ENCODE measurements around the gene MLH3.

The MLH3 gene

DNA sequence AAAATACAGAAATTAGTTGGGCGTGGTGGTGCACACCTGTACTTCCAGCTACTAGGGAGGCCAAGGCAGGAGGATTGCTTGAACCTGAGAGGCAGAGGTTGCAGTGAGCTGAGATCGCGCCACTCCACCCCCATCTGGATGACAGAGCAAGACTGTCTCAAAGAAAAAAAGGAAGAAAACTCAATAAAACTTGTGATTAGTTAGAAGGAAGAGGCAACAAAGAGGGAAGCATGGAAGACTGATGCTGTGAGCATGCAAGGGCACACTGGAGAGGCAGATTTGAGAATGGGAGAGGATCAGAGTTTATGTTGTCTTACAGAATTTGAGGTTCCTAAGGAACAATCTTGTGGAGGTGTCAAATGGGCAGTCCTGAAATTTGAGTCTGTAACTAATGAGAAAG lies 15.4 kb upstream of the MLH3 start:
- no peak for DNase-seq (ENCODE audit: low read depth in 3 of 3)

DNA sequence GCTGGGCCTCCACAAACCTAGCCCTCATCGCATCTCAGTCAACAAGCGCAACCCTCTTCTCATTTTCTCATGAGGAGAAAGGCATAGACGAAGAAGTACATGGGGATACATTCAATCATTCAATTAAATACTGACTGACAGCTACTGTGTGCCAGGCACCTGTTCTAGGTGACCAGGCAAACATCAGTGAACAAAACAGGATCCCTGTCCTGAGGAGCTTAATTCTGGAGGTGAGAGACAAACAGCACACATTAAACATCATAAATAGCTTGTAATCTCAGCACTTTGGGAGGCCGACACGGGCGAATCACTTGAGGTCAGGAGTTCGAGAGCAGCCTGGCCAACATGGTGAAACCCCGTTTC lies 12.9 kb upstream of the MLH3 start:
- no peak for DNase-seq (ENCODE audit: low read depth in 3 of 3)

DNA sequence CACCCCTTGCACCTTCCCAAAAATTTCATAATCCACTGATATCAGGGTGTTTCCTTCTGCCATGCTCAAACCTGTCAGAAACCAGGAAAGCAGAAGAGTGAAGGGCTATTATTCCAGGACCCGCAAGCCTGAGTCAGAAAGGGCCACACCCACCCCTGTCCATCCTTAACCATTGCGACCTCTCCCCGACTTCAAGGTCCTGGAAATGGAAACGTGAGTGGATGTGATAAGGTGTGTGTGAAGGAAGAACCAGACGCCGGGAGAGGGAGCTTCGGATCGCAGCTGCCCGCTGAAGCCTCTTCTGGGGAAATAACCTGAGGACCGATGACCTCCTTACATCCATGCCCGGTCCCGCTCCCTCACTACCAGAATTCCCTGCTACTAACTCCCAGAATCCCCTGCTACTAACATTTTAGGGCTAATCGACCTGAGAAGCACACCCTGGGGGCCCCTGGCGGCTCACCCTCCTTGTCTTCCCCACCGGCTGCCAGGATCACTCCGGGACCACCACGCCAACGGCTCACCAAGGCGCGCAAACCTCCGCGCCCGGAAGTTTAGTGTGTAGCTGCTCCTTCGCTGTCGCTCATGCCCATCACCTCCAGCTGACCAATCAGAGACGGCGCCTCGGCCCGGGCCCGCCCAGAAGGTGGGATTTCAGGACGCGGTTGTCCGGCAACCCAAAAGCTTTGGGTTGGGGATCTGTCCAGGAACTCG lies 12.4 kb upstream of the MLH3 start, which contains the start of gene ACYP1:
TSS of gene ACYP1 (minus strand) at position 534 of the 714 bp plus-strand sequence. CDS start at position 63, 471 bp downstream.
- DNase-seq (ENCODE audit: low read depth in 3 of 3): peak; percentile 85 to 95 (median 86)

DNA sequence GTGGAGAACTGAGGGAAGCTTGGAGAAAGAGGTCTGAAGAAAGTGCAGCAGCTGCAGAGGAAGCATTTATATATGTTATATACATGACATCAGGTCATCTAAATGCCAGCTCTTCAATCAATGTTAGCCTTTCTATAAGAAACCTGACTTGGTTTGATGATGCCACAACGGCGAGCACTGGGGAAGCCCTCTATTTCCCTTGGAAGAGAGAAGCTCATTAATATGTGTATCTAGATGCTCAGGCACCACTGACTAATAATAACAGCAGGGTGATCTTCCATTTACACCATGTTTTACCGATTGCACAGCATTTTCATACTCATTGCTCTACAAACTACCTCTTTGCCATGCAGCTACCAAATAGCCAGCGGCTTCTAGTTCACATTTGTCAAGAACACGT lies 11.7 kb upstream of the MLH3 start:
- no peak for DNase-seq (ENCODE audit: low read depth in 3 of 3)

DNA sequence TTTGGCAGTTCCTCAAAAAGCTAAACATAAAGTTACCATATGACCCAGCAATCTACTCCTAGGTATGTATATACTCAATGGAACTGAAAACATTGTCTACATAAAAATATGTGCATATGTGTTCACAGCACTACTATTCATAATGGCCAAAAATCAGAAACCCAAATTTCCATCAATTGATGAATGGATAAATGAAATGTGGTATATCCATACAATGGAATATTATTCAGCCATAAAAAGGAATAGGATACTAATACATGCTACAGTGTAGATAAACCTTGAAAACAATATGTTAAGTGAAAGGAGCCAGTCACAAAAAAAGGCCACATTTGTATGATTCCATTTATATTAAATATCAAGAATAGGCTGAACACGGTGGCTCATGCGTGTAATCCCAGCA lies 9.2 kb upstream of the MLH3 start:
- no peak for DNase-seq (ENCODE audit: low read depth in 3 of 3)

DNA sequence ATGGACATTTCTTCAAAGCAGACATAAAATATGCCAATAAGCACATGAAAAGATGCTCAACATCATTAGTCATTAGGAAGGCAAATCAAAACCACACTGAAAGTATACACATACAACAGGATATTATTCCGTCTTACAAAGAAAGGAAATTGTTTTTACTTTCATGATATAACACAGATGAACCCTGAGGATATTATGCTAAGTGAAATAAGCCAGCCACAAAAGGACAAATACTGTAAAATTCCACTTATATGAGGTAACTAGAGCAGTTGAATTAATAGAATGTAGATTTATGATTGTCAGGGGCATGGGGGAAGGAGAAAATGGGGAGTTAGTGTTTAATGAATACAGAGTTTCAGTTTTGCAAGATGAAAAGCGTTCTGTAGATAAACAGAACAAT lies 8.4 kb upstream of the MLH3 start:
- DNase-seq (ENCODE audit: low read depth in 3 of 3): no peak

DNA sequence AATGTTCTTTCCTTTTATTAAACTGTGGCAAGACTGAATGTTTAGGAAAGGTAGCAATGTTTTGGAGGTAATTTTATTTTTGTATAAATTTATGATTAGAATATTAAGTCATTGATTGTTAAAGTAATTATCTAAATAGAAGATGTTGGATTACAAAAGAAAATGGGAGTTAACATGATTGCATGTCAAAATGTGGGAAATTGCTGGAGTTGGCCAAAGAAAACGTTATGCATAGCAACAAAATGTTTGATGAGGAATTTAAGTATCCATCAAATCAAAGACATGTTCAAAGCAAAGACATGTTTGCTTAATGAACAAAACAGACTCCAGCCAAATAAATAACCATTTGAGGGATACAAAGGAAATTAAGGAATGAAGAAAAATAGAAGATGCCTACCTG lies 3.2 kb upstream of the MLH3 start:
- no peak for DNase-seq (ENCODE audit: low read depth in 3 of 3)

DNA sequence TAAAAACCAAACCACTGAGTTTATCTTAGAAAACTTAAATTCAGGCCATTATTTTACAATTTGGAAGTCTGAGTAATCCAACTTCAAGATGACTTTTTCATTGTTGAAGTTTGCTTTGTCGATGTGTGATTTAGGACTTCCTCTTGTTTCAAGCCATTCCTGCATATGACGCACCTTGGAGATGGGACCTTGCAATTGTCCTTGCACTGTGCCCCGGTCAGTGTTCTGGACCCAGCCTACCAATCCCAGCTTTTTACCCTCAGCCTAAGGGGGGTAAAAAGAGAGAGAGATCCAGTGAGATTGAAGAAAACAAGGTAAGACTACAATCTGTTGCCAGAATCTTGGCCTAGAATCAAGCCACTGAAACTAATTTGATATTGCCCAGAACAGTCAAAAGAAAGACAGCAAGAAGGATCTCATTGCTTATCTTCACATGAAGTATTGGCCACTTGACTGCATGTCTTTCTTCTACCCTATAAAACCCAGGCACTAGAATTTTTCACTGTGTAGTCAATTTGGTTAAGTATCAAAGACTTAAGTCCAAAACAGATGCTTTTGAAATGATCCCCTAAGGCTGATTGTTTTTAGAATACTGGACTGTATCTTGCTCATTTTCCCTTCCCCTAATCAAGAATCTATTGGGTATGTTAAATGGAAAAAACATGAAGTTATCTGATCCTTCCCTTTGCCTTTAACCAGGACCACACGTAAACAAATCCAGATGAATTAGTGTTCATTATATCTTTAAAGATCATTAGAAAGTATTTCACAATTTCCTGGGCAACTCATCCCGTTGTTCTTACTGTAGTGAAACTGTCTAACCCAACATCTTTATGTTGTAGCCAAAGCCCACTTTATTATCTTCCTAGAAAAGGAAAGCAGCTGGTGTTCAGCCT lies 2.4 kb upstream of the MLH3 start:
- DNase-seq (ENCODE audit: low read depth in 3 of 3): no peak

DNA sequence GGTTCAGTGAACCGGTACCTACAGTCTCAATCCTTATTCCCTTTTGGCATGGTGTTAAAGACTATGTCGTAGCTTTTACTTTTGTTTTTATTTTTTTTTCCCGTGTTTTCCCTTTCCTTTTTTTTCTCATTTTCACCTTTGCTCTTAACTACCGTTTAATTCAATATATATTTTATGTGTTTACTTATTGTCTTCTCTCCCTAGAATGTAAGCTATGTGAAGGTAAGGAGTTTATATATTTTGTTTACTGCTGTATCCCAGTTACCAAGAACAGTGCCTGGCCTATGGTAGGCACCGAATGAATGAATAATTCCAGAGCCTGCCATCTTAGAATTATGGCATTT lies 261 bp upstream of the MLH3 start:
- DNase-seq (ENCODE audit: low read depth in 3 of 3): no peak

DNA sequence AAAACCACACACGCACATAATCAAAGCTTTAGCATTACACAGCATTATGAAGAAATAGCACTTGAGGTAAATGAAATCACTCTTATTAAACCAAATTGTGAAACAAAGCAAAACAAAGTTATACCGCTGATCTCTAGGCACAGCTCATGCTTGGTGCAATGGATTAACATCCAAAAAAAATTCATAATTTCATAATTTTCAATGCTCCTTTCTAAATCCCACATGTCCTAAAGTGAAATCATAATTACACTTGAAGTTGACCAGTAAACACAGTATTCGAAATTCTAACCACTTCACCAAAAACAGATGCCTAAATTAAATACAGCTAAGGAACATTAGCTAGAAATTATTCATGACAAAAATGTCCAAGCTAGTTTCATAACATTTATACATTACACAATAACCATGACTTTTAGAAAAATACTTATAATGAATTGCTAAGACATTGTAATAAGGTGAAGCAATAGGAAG lies 1.5 kb downstream of the MLH3 start:
- DNase-seq (ENCODE audit: low read depth in 3 of 3): no peak

DNA sequence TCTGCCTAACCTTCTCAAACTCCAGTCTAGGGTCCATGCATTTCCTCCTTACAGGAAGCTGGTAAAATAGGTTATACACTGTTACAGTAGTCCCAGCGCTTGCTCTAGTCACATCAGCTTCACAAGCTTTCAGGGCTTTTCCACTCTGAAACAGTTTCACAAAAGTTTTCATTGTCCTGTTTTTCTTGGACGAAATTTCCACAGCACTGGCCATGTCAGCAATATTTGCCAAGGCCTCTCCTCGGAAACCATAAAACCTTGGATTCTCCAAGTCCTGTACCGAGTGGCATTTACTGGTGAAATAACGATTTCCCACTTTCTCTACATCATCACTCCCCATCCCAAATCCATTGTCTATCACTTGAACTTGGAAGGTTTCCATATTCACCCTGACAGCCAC lies 2.1 kb downstream of the MLH3 start:
- no peak for DNase-seq (ENCODE audit: low read depth in 3 of 3)

DNA sequence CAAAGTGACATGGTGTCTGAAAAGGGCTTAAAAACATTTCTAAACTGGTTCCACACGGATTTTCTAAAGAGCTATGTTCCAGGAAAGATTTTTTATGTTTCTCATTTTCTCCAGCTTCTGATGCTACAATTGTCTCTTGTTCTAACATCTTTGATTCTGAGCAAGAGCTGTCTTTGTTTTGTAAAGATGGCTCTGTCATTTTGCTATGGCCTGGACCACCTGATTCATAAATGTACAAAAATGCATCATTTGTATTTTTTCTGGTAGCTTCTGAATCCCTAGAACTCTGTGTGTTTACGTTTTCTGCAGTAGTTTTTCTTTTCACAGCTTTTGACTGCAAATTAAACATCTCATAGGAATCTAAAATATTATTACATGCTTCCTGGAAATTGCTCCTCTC lies 3.2 kb downstream of the MLH3 start:
- no peak for DNase-seq (ENCODE audit: low read depth in 3 of 3)

DNA sequence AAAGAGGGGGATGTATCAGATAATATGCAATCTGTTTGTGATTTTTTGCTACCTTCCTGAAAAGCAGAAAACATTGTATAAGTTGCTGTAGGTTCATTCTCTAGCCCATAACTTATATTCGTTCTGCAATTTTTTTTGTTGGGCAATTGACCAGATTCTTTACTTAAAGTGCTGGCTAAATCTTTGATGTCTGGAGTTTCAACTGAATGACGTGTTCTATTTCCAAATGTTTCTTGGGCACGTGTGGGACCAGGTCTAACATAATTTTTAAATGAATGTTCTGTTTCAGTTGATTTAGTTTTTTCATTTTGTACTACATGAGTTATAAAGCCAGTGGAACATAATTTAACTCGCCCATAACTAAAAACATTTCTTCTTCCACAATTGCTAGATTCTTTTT lies 3.8 kb downstream of the MLH3 start:
- no peak for DNase-seq (ENCODE audit: low read depth in 3 of 3)

DNA sequence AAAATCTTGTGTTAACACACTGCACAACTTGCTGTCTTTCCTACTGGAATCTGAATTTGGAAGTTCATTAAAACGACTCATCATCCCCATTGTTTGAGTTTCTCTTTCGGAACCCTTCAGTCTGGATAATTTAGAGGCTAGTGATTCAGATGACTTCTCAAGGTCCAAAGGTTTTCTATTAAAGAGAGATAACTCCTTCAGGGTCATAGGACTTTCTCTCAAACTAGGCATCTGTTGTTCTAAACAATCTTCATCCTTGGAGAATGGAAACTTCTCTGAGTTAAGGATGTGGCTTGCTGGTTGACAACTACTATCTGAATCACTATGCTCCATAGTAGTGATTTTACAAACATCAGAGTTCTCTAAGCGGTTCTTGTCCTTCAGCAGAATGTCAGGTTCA lies 4.4 kb downstream of the MLH3 start:
- no peak for DNase-seq (ENCODE audit: low read depth in 3 of 3)

DNA sequence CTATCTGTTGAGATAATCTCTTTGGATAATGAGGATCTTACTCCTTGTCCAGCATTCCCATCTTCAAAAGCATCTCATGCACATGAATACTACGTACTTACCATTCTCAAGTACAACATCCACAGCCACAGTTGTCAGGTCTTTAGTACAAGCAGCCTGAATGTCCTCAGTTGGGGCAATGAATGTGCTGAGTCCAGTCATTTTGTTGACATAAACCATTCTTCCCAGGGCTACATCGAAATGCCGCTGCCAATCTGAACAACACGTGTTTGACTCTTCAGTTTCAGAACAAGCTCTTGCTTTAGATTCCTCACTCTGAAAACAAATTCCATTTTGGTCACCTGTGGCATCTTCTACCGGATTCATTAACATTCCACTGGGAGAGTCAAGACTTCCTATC lies 5.0 kb downstream of the MLH3 start:
- no peak for DNase-seq (ENCODE audit: low read depth in 3 of 3)

DNA sequence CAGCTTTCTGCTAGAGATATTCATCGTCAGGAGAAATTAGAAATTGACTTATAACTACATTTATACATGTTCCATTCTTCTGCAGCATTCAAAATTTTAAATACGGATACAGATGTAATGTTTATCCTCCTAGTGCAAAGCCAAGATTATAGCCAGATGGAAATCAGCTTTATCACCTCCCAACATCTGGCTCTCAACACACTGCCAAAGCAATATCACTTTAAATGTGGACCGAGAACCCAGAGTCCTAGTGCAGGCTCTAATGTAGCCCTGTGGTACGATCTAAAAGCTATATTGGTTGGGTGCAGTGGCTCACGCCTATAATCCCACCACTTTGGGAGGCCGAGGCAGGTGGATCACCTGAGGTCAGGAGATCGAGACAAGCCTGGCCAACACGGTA lies 6.5 kb downstream of the MLH3 start:
- no peak for DNase-seq (ENCODE audit: low read depth in 3 of 3)

DNA sequence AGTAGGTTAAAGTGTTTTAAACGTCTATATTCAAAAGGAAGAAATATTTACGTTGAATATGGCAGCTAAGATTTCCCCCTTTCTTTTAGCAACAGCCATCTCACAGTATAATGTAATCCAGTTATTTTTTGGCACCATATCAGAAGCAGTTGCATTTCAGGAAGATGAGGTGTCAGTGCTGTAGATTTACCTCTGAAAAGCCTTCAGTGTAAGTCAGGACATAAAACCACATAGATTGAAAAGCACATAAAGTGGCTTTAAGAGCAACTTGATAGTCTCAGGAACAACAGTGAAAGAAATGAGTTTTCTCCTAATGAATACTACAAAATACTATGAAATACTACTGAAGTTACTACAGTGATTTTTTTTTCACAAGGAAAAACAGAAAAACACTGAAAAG lies 6.9 kb downstream of the MLH3 start:
- DNase-seq (ENCODE audit: low read depth in 3 of 3): no peak

DNA sequence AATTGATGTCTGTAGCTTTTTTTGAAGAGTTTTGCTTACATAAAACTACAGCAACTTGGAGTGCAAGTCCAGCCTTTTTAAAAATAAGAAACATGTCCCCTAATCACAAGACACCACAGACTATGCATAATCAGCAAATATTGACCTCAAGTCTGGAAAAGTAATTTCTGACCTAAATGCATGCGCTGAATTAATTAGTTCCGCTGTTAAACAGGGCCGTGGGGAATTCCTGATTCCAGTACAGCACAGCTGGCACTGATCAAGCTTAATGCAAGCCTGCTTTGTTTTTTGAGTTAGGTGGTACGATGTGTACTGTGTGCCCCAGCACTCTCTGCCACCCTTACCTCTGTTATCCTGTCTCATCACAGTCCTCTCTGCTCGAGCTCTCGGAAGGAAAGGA lies 9.2 kb downstream of the MLH3 start:
- no peak for DNase-seq (ENCODE audit: low read depth in 3 of 3)

DNA sequence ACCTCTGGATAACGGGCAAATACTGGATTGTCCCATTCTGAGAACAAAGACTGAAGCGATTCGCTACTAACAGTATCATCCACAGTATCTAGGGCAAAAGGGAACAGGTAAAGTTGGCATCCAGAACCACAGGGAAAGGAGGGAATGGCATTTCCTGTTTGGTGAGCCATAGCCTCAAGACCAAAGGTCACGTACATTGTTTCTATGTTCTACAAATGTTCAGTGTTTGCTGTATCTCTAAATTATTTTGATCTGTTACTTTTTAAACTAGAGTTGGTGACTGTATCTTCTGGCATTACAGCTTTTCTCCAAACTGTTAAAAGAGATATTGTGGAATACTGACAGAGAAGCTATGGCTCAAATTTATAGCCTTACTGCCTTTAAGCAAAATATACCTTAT lies 9.7 kb downstream of the MLH3 start:
- no peak for DNase-seq (ENCODE audit: low read depth in 3 of 3)

DNA sequence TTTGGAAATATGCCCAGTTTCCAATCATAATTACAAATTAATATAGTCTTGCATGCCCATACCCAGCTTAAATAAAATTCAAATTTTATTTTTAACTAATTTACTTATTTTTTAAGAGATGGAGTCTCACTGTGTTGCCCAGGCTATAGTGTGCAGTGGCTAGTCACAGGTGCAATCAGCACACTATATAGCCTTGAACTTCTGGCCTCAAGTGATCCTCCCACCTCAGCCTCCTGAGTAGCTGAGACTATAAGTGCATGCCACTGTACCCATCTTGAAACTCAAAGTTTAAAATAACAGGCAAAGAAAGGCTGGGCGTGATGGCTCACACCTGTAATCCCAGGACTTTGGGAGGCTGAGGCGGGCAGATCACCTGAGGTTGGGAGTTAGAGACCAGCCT lies 10.3 kb downstream of the MLH3 start:
- no peak for DNase-seq (ENCODE audit: low read depth in 3 of 3)

DNA sequence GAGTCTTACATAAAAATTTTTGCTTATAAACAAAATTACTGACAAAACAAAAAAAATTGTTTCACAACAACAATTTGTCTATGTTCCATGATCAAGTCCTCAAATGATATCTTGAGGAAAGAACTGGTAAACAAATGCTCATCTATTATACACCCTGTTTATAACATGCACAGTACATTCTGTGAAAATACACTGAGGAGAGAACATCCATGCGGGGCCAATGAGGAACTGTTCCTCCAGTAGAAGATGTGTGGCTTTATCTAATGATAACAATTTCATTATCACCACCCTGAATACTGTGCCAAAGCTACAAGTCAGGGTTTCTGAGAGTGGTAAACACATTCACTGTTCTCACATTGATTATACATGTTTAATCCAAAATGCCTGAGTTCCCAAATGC lies 10.8 kb downstream of the MLH3 start:
- DNase-seq (ENCODE audit: low read depth in 3 of 3): no peak

DNA sequence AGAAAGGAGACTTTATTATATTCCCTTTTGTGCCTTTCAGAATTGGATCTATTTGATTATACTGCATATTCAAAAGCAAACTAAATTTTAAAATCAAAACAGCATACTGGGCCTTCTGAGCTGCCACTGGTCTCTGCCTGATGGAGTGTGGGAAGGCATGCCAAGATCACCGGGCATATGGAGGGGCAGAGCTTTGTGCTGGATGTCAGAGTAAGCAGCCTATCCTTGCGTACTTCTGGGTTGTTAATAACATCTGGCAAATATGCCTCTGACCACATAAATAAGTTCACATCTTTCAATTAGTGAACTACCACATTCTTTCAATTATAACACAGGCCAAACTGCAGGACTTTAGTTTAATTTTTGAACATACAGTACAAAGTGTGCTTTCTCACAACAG lies 18.3 kb downstream of the MLH3 start:
- no peak for DNase-seq (ENCODE audit: low read depth in 3 of 3)

DNA sequence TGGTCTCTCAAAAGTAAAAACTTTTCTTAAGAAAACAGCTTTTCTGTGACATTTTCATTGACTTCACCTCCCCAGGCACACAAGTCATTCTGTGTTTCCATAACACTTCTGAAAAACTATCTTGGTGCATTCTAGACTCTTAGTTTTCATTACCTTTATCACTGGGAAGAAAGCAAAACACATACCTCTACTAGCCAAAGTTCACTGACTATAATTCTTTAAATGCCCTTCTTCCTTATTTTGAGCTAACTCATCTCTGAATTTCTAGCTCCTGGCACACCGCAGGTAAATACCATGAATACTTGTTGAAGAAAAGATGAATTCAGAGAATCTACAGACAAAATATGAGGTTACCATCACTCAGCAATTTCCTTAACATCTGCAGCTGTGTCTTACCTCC lies 21.1 kb downstream of the MLH3 start:
- DNase-seq (ENCODE audit: low read depth in 3 of 3): no peak
